Neural cell (in vitro differentiated cells): ENCODE data around the gene RSPH1. TPM values are rescaled to one million over a fixed set of nuclear protein-coding genes. Genes with fewer than 3 reads are reported as not detected.

Experiments
- H2AFZ ChIP-seq: fragments of 200-600, 300-800 bp; sonication (generic), shearing (Covaris generic); 2 replicates; pipeline ENCODE4 v1.6.0; 2014; ENCODE audit warnings: low read depth, mild to moderate bottlenecking, antibody characterized with exemption, low read length, moderate library complexity
- H3F3A ChIP-seq: fragments of 200-600 bp; shearing (Covaris generic); 2 replicates; pipeline ENCODE4 v1.6.1; 2016; ENCODE audit warnings: mild to moderate bottlenecking, moderate library complexity, mixed read lengths, antibody characterized with exemption, low read length; ENCODE audit not compliant: insufficient read depth, poor library complexity, severe bottlenecking
- H3K27ac ChIP-seq: fragments of 200-600, 300-800 bp; sonication (generic), shearing (Covaris generic); 2 replicates; pipeline ENCODE4 v1.5.1; 2014; ENCODE audit warnings: mild to moderate bottlenecking, low read length, moderate library complexity
- H3K27me3 ChIP-seq: fragments of 300-800, 200-600 bp; sonication (generic), shearing (Covaris generic); 2 replicates; pipeline ENCODE4 v1.6.0; 2014; ENCODE audit warnings: mild to moderate bottlenecking, low read depth, low read length, moderate library complexity; ENCODE audit not compliant: insufficient read depth
- H3K36me3 ChIP-seq: fragments of 300-800, 200-600 bp; sonication (generic), shearing (Covaris generic); 2 replicates; pipeline ENCODE4 v1.5.1; 2014; ENCODE audit warnings: mild to moderate bottlenecking, antibody characterized with exemption, low read length, moderate library complexity; ENCODE audit not compliant: insufficient read depth
- H3K4me2 ChIP-seq: fragments of 300-800, 200-600 bp; sonication (generic), shearing (Covaris generic); 2 replicates; pipeline ENCODE4 v1.6.0; 2014; ENCODE audit warnings: mild to moderate bottlenecking, low read length
- H3K4me3 ChIP-seq: fragments of 300-800, 200-600 bp; sonication (generic), shearing (Covaris generic); 2 replicates; pipeline ENCODE4 v1.5.1; 2014; ENCODE audit warnings: mild to moderate bottlenecking, low read length, moderate library complexity
- H3K79me2 ChIP-seq: fragments of 200-600 bp; shearing (Covaris generic); replicated peaks from 2 replicates; pipeline ENCODE4 v1.6.0; 2014; ENCODE audit warnings: mild to moderate bottlenecking, low read length, moderate library complexity; ENCODE audit not compliant: insufficient read depth
- H3K9ac ChIP-seq: fragments of 300-800, 200-600 bp; sonication (generic), shearing (Covaris generic); 2 replicates; pipeline ENCODE4 v1.6.1; 2016; ENCODE audit warnings: mild to moderate bottlenecking, low read length, mixed read lengths
- H3K9me2 ChIP-seq: fragments of 200-600 bp; shearing (Covaris generic); 2 replicates; pipeline ENCODE4 v1.6.1; 2016; ENCODE audit warnings: mild to moderate bottlenecking, low read length, mixed read lengths; ENCODE audit not compliant: insufficient read depth
- H3K9me3 ChIP-seq: fragments of 200-600, 300-800 bp; sonication (generic), shearing (Covaris generic); 2 replicates; pipeline ENCODE4 v1.6.1; 2016; ENCODE audit warnings: mild to moderate bottlenecking, mixed run types, low read length, moderate library complexity, mixed read lengths
- H4K20me1 ChIP-seq: fragments of 200-600 bp; shearing (Covaris generic); 2 replicates; pipeline ENCODE4 v1.6.1; 2016; ENCODE audit warnings: mild to moderate bottlenecking, mixed run types; ENCODE audit not compliant: insufficient read depth
- CTCF ChIP-seq: fragments of 450-650 bp; IDR thresholded peaks from 2 replicates; pipeline ENCODE4 v1.5.1; 2014; ENCODE audit warnings: antibody characterized with exemption, mild to moderate bottlenecking, moderate library complexity; ENCODE audit not compliant: poor library complexity, severe bottlenecking
- EP300 ChIP-seq: fragments of 450-650 bp; conservative IDR thresholded peaks from 2 replicates; pipeline ENCODE4 v1.6.1; 2014; ENCODE audit warnings: antibody characterized with exemption, mild to moderate bottlenecking, moderate library complexity; ENCODE audit not compliant: poor library complexity, severe bottlenecking
- EZH2 ChIP-seq: fragments of 200-600, 300-800 bp; shearing (Covaris generic), sonication (generic); IDR thresholded peaks from 2 replicates; pipeline ENCODE4 v1.6.1; 2014; ENCODE audit warnings: antibody characterized with exemption, low read length, borderline replicate concordance, mild to moderate bottlenecking; ENCODE audit not compliant: insufficient read depth, poor library complexity, severe bottlenecking
- MXI1 ChIP-seq: fragments of 450-650 bp; conservative IDR thresholded peaks from 2 replicates; pipeline ENCODE4 v1.6.1; 2014; ENCODE audit warnings: antibody characterized with exemption, mild to moderate bottlenecking; ENCODE audit not compliant: poor library complexity, severe bottlenecking
- POLR2AphosphoS5 ChIP-seq: IDR thresholded peaks from 2 replicates; pipeline ENCODE4 v1.6.1; 2012
- RAD21 ChIP-seq: fragments of 450-650 bp; conservative IDR thresholded peaks from 2 replicates; pipeline ENCODE4 v1.6.1; 2014; ENCODE audit warnings: antibody characterized with exemption, mild to moderate bottlenecking, moderate library complexity
- REST ChIP-seq: IDR thresholded peaks from 2 replicates; pipeline ENCODE4 v1.6.1; 2012; ENCODE audit warnings: borderline replicate concordance
- SMC3 ChIP-seq: fragments of 450-650 bp; conservative IDR thresholded peaks from 2 replicates; pipeline ENCODE4 v1.6.1; 2014; ENCODE audit warnings: antibody characterized with exemption, mild to moderate bottlenecking, moderate library complexity; ENCODE audit not compliant: poor library complexity
- TAF1 ChIP-seq: IDR thresholded peaks from 2 replicates; pipeline ENCODE4 v1.6.1; 2012; ENCODE audit warnings: low read depth
- polyA plus RNA-seq: library from polyadenylated mRNA; depleted of rRNA; stranded (reverse); fragments of >200 nt; gene quantifications from 2 replicates; pipeline ENCODE4 v1.2.3, GENCODE V29; 2014

Gene RSPH1
- polyA plus RNA-seq, 1 donor from 2014 or later: 1.3 TPM

- no peak overlapping the region for H3K4me3 ChIP-seq
- no peak overlapping the region for H3K9ac ChIP-seq
- H3K27ac ChIP-seq: peak overlapping the region; percentile 7
- H3F3A ChIP-seq: no peaks in the 10 kb centered on the region
- no peak overlapping the region for H3K4me2 ChIP-seq
- H3K9me2 ChIP-seq: no peaks in the 10 kb centered on the region
- no peak overlapping the region for H2AFZ ChIP-seq
- peaks cover 6% of the 10 kb centered on the region for H3K9me3 ChIP-seq
- no peaks in the 10 kb centered on the region for H4K20me1 ChIP-seq
- H3K36me3 ChIP-seq: no peaks in the 10 kb centered on the region
- H3K27me3 ChIP-seq: no peaks in the 10 kb centered on the region
- no peaks in the 10 kb centered on the region for H3K79me2 ChIP-seq
- TF ChIP-seq EZH2 (no peak), SMC3 (no peak), MXI1 (no peak), RAD21 (no peak), CTCF (no peak), REST (no peak), EP300 (no peak), TAF1 (no peak), POLR2AphosphoS5 (no peak)
Measured at GRCh38 chr21:42425591-42425990, 70.4 kb downstream of the RSPH1 start.

- Histone ChIP-seq H3K79me2 (no peaks in the 10 kb centered on the region), H4K20me1 (no peaks in the 10 kb centered on the region), H3F3A (no peaks in the 10 kb centered on the region), H2AFZ (no peak overlapping the region), H3K9me3 (peaks cover 6% of the 10 kb centered on the region), H3K27me3 (no peaks in the 10 kb centered on the region), H3K9ac (no peak overlapping the region), H3K9me2 (no peaks in the 10 kb centered on the region), H3K4me2 (no peak overlapping the region), H3K27ac (peak overlapping the region; percentile 10), H3K4me3 (no peak overlapping the region), H3K36me3 (no peaks in the 10 kb centered on the region)
- no peak for TF ChIP-seq REST
- TF ChIP-seq SMC3: no peak
- no peak for TF ChIP-seq MXI1
- no peak for TF ChIP-seq EP300
- no peak for TF ChIP-seq RAD21
- no peak for TF ChIP-seq CTCF
- no peak for TF ChIP-seq EZH2
- TF ChIP-seq POLR2AphosphoS5: no peak
- no peak for TF ChIP-seq TAF1
Measured at GRCh38 chr21:42424914-42425541, 71.0 kb downstream of the RSPH1 start.
